ENCODE data around the gene ABCG5.

Gene ABCG5

DNA sequence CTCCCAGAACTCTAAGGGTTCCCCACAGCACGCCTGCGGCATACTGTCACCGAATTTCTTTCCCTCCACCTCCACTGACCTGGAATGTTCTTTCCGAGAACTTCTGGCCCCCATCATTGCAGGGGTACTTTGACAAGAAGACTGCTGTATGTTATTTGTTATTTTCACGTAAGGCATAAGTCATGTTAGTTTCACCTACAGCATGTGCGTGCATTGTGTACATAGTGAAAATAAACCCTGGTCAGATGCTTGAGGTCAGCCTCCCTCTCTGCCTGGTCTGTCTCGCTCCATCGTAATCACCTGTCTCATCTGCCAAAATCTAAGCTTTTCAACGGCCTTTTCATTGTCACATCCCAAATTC lies 4.2 kb upstream of the ABCG5 start:
- no peak for DNase-seq (ENCODE audit: low spot score)
- TF ChIP-seq, protein P1, sequence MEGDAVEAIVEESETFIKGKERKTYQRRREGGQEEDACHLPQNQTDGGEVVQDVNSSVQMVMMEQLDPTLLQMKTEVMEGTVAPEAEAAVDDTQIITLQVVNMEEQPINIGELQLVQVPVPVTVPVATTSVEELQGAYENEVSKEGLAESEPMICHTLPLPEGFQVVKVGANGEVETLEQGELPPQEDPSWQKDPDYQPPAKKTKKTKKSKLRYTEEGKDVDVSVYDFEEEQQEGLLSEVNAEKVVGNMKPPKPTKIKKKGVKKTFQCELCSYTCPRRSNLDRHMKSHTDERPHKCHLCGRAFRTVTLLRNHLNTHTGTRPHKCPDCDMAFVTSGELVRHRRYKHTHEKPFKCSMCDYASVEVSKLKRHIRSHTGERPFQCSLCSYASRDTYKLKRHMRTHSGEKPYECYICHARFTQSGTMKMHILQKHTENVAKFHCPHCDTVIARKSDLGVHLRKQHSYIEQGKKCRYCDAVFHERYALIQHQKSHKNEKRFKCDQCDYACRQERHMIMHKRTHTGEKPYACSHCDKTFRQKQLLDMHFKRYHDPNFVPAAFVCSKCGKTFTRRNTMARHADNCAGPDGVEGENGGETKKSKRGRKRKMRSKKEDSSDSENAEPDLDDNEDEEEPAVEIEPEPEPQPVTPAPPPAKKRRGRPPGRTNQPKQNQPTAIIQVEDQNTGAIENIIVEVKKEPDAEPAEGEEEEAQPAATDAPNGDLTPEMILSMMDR (IDR thresholded peaks at IDR 0.05) = no peak
- H3K4me3 ChIP-seq = no peak overlapping the region
- no peak overlapping the region for H3K27ac ChIP-seq

DNA sequence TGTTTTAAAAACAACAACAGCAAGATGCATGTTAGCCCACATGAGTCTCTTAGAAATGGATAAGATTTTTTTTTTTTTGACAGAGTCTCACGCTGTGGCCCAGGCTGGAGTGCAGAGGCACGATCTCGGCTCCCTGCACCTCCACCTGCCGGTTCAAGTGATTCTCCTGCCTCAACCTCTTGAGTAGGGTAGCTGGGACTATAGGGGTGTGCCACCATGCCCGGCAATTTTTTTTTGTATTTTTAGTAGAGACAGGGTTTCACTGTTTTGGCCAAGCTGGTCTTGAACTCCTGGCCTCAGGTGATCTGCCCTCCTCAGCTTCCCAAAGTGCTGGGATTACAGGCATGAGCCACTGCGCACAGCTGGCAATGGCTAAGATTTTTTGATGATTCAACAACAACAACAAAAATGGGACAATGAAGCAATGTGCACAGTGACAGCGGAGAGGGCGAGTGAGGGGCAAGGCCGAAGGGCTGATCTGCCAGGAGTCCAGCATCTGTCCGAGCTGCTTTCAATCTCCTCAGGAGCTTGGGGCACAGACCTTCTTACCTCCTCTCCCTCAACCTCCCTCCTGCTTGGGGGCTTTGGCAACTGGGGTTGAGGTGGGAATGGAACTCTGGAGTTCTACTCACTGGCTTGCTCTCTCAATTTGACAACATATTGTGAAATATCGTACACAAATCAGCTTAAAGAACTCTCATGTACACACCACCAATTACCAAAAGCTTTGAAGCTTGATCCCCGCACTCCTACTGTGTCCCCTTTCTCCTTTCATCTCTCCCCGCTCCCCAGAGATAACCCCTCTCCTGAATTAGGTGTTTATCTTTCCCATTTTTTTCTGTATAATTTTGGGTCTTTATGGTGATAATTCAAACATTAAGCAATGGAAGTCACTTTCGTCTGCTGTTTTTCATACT lies 3.6 kb upstream of the ABCG5 start:
- Histone ChIP-seq H3K27ac (no peak overlapping the region), H3K4me3 (no peak overlapping the region)
- DNase-seq (ENCODE audit: low spot score) = no peak
- TF ChIP-seq, protein P1 (IDR thresholded peaks at IDR 0.05) = no peak

DNA sequence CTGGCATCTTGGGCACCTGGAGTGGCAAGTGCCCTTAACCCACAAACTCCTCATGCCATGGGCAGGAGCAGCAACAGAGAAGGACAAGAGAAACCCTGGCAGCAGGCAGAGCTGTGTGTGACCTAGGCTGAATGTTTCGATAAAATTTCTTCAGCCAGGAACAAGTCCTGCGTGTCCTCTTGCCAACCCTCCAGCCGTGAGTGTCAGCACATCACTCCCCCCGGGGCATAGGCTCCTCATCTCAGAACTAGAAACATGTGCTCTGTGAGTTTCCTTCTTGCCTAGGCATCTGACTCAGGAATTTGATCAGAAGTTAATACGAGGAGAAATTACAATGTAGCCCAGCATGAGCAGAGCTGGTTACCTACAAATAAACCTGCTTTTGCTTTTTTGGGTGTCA lies 2.3 kb upstream of the ABCG5 start:
- no peak for DNase-seq (ENCODE audit: low spot score)
- TF ChIP-seq, protein P1 (IDR thresholded peaks at IDR 0.05) = no peak
- no peak overlapping the region for H3K4me3 ChIP-seq
- H3K27ac ChIP-seq = no peak overlapping the region

DNA sequence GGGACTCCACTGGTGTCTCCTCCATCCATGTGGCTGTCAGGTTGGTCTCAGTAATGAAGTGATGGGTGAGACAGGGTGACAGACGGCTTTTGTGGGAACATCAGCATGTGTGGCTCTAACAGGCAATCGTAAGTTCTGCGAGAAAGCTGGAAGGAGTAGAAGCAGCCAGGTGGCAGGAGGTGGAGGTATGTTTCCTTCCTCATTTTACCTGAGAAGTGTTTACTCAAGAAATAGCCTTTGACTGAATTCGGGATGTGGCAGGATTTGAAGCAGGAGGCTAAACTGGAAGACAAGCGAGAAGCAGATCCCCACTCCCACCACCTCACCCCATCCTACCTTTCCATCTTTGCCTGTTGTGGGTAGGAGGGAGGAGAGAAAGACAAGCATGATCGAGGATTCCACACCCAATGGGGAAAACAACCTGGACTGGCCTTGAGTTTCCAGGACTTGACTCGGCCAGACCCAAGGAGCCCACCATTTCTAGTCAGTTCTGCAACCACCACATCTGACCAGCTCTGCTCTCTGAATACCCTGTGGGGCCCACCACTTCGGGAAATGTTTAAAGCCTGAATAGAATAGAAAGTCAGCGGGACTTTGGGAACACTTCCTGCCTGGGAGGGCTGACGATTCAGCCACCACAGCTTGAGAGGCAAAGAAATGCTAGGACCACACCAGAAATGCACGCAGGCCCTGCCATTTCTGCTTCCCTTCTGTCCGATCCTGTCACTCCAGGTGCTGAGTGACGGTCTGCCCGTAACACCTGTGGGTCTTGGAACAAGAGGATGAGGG lies 1.3 kb upstream of the ABCG5 start:
- TF ChIP-seq, protein P1 (IDR thresholded peaks at IDR 0.05) = no peak
- Histone ChIP-seq H3K27ac (no peak overlapping the region), H3K4me3 (no peak overlapping the region)
- no peak for DNase-seq (ENCODE audit: low spot score)

DNA sequence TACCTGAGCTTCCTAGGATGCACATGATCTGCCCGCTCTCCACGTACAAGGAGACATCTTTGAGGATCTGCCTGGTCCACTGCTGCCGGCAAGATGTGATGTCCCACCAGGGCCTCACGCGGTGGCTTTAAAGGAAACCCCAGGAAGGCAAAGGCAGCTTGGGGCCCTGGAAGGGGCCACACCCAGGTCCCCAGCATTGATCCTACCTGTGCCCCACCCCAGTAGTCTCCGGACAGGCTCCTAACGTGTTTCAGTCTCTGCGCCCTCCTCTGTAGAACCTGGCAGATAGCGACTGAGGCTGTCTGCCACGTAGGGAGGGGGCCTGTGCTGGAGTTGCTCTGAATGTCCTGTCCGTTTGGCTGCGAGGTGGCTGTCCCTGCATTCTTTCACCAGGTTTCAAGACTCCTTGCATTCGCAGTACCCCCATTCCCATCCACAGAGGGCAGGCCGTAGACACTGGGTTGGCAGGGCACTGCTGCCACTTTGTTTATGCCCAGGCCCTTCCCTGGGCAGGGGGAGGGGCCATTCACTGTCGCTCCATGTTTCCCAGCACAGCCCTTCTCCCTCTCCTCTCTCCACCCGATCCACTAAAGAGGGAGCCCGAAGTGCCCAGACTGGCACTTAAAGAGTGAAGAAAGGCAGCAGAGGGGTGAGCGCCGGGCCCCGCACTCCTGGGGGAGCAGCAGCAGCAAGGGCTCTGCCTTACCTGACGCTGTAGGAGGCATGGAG lies 644 bp downstream of the ABCG5 start:
- Histone ChIP-seq H3K27ac (no peak overlapping the region), H3K4me3 (no peak overlapping the region)
- DNase-seq (ENCODE audit: low spot score) = no peak
- TF ChIP-seq, protein P1 (IDR thresholded peaks at IDR 0.05) = no peak

DNA sequence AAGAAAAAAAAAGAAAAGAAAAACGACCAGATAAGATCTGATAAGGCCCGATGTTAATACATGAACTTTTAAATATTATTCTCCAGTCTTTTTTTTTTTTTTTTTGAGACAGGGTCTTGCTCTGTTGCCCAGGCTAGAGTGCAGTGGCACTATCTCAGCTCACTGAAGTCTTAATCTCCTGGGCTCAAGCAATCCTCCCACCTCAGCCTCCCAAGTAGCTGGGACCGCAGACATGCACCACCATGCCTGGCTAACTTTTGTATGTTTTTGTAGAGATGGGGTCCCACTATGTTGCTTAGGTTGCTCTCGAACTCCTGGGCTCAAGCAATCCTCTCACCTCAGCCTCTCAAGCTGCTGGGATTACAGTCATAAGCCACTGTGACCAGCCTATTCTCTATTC lies 1.6 kb downstream of the ABCG5 start:
- Histone ChIP-seq H3K4me3 (no peak overlapping the region), H3K27ac (no peak overlapping the region)

More for the DNA sequence above, 1.6 kb downstream of the ABCG5 start:
- no peak for DNase-seq (ENCODE audit: low spot score)
- TF ChIP-seq, protein P1 (IDR thresholded peaks at IDR 0.05) = no peak
